GM10847 (cell line): ENCODE measurements around the gene DDR2.
"Not testable (repeated sequence)": the region's sequence is repeated elsewhere in the genome, so short reads cannot be mapped to it uniquely, and the experiment has no call there.

Source experiments
- POLR2A ChIP-seq: IDR thresholded peaks from 2 replicates; pipeline ENCODE4 v1.6.1; 2011; ENCODE audit not compliant: insufficient read length; ENCODE audit errors: extremely low read depth

Gene DDR2

GRCh38 chr1:162755306-162755705 lies 123.0 kb downstream of the DDR2 start:
- TF ChIP-seq POLR2A: no peak

- no peak for TF ChIP-seq POLR2A
Observed at GRCh38 chr1:162756523-162756922, 124.3 kb downstream of the DDR2 start.

DNA sequence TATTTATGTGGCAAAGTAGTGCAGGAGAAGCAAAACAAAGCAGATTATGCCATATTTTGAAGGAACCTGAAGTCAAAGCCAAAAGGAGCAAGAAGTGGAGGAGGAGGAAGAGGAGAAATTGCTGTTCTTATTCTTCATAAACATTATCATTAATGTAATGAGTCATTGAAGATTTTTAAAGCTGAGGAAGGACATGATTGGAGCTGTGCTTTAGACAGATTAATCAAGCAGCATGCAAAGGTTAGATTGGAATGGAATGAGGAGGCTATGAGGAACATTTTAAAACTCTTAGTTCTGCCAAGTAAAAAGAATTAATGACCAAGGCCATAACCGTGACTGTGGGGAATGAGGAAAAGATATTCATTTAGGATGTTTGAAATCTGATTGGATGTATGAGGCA lies 125.2 kb downstream of the DDR2 start:
- TF ChIP-seq POLR2A: no peak

DNA sequence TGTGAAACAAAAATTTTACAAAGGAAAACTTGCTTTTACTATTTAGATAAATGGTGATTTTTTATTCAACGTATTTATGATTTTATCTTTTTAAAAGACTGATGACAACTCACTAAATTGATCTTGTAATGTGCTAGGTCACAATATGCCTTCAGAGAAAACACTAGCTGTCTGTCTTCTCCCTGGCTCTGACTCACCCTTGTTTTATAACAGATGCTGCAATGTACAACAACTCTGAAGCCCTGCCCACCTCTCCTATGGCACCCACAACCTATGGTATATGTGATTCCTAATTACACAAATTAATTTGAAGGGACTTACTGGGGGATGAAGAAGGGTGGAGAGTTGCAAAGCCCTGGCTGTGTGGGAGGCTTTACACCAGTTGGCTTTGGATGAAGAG lies 133.5 kb downstream of the DDR2 start:
- no peak for TF ChIP-seq POLR2A

- no peak for TF ChIP-seq POLR2A
Observed at GRCh38 chr1:162772571-162773154, 140.4 kb downstream of the DDR2 start.

DNA sequence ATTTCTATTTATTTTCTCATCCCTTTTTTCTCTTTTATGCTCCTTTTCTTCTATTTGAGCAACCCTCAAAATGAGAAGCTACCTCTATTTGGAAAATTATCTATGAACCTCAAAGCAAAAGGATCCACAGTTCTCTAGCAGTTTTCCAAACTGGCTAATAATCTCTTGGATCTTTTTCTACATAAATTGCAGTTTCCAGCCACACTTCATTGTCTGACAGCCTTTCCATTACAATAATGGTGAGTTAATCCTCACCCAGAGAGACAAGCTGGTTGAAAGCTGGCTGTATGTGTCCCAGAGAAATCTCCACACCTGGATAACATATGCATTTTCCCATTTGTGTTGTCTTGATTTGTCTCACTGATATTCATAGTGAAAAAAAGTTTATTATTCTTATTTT lies 141.7 kb downstream of the DDR2 start:
- TF ChIP-seq POLR2A: no peak

GRCh38 chr1:162779043-162779442 lies 146.8 kb downstream of the DDR2 start:
- TF ChIP-seq POLR2A: no peak

GRCh38 chr1:162782671-162783070 lies 150.4 kb downstream of the DDR2 start:
- no peak for TF ChIP-seq POLR2A

- not testable (repeated sequence) for TF ChIP-seq POLR2A
Observed at GRCh38 chr1:162790303-162790984, 158.2 kb downstream of the DDR2 start, which contains the start of gene HSD17B7. Gene HSD17B7, plus strand, starts transcription at chr1:162790702. Its CDS starts 99 bp downstream, at chr1:162790801.

- no peak for TF ChIP-seq POLR2A
Observed at GRCh38 chr1:162822391-162823200, 190.3 kb downstream of the DDR2 start.

DNA sequence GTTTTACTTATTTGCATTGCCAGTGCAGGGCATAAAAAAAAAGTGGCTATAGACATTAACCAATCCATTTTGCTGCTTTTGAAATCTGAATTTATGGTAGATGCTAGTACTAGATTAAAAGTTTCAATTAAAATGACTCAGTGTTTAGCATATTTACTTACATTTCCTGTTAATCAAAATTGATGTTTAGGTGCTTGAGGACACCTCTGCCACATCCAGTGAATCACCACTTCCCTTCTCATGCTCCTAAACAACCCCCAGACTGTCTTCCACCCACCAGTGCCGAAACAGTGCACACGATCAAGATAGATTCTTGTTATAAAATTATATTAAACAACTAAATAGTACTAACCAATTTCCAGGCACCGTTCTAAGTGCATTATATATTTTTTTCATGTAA lies 191.0 kb downstream of the DDR2 start:
- no peak for TF ChIP-seq POLR2A

DNA sequence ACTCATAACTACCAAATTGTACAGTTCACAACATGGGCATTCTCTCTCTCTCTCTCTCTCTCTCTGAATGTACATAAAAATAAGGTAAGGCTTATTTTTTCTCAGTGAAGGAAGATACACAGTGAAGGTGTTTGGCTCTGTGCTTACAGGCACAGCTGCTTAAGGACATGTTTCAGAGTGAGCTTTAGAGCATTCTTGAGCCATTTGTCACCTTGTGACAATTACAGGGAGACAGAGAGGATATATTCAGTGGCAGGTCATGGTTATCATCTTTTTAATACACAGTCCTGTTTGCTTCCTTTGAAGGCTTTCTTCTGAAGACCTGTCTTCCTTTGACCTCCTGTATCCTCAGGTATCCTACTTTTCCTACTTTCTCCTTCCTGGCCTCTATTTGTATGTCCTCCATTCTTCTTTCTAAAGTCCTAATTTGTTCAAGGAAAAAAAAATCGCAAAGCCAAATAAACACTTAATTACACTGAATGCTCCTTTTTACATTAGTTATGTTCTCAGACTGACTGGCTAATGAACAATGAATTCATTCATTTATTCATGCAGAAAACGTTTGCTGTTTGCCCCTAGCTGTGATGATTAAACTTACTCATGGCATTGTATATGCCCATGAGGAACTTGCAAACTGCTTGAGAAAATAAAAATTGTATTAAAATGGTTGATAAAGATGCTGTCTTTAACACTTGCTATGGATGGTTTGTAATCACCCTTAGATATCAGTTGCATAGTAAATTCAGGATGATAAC lies 191.7 kb downstream of the DDR2 start:
- no peak for TF ChIP-seq POLR2A

- TF ChIP-seq POLR2A: no peak
Observed at GRCh38 chr1:162829268-162829667, 197.0 kb downstream of the DDR2 start.

DNA sequence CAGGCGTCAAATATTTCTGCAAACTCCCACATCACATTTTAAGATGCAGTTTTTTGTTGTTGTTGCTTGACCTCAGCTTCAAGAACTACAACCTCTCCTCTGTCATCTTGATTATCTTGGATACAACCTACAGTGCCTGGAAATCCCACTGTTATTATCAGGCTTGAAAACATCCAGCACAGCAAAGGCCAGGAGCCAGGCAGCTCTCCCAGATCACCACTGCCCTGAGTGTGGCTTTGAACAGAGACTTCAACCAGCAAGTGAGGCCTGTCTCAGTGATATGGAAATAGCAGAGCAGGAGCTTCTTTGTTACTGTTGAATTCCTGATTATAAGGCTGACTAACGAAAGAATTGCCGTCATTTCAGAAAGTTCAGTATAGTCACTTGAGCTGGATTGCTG lies 200.2 kb downstream of the DDR2 start:
- TF ChIP-seq POLR2A: no peak

DNA sequence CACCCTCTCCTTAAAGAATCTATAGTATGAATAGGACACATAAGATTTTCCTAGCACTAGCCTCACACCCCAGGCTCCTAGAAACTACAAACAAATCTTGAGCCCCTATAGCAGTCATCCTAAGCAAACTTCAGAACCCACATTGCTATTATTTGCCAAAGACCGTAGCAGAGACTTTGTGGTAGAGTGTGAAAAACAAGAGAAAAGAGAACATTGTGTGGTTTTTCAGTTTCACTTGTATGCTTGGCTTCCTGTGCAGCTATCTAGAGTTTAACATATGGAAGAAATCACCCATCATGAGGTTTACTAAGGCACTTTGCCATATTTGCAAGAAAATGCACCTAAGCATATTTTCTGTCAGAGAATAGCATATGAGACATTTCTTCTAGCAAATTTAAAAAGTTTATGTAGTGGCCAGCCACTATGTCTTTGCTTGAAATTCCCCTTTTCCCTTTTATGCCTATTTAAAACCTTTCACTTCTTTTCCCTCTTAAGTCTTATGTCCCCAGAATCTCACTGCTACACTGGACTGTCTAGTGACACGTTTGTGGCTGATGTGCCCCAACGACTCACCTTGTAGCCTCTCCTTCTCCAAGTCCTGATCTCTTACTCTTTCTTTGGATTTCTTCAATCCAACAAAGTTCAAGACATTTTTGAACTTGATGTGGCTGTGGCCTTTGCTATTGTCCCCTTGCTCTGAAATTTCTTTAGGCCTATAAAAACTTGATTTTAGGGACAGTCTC lies 203.1 kb downstream of the DDR2 start:
- TF ChIP-seq POLR2A: no peak
